ENCODE measurements around the gene CLDN6.

Gene CLDN6

GRCh38 chr16:3017794-3018506 lies at the start of gene CLDN6:
CLDN6 (minus strand) TSS chr16:3018183; CDS start chr16:3016021, 2,162 bp downstream.
- peak; percentile 48 for DNase-seq
- peaks cover 32% of the 10 kb centered on the region for H3K4me1 Mint-ChIP-seq
- CTCF ChIA-PET, result interaction anchor here (0.8 to 18.9 kb wide), 3 partner anchors 12 to 48 kb away, joined by 3 to 300 read pairs (median 43); partner anchors contain the start of gene CLDN9
- H3K9me3 Mint-ChIP-seq, result no peaks in the 10 kb centered on the region
- H3K27me3 Mint-ChIP-seq, result peaks cover 80% of the 10 kb centered on the region
- H3K27ac Mint-ChIP-seq, result no peak within 1 kb of the TSS
- H3K4me3 Mint-ChIP-seq, result no peak within 1 kb of the TSS
- H3K36me3 Mint-ChIP-seq, result peaks cover 4% of the 10 kb centered on the region

GRCh38 chr16:3066440-3066748 lies 48.4 kb upstream of the CLDN6 start:
- CTCF ChIA-PET, result interaction anchor here (1.2 to 7.0 kb wide), 3 partner anchors 35 to 64 kb away, joined by 3 to 67 read pairs (median 3); no protein-coding TSS in a partner anchor
- H3K27ac Mint-ChIP-seq, result peak overlapping the region; percentile 94
- no peaks in the 10 kb centered on the region for H3K27me3 Mint-ChIP-seq
- H3K4me3 Mint-ChIP-seq, result peak overlapping the region; percentile 95
- H3K4me1 Mint-ChIP-seq, result peaks cover 81% of the 10 kb centered on the region
- peaks cover 50% of the 10 kb centered on the region for H3K36me3 Mint-ChIP-seq
- no peak for DNase-seq
- H3K9me3 Mint-ChIP-seq, result no peaks in the 10 kb centered on the region

- CTCF ChIA-PET, result interaction anchor here (1.2 to 7.0 kb wide), 5 partner anchors 9 to 64 kb away, joined by 3 to 67 read pairs (median 7); partner anchors contain the start of gene ZSCAN10
- Mint-ChIP-seq H3K4me1 (peaks cover 79% of the 10 kb centered on the region), H3K4me3 (peak overlapping the region; percentile 95), H3K36me3 (peaks cover 49% of the 10 kb centered on the region), H3K27ac (peak overlapping the region; percentile 94), H3K27me3 (no peaks in the 10 kb centered on the region), H3K9me3 (no peaks in the 10 kb centered on the region)
- DNase-seq, result peak; percentile 47
These were observed 47.9 kb upstream of the CLDN6 start for GRCh38 chr16:3065742-3066439.

GRCh38 chr16:3065069-3065741 lies 47.2 kb upstream of the CLDN6 start, which contains the start of gene IL32:
IL32 (plus strand) TSS chr16:3065640; CDS start chr16:3065812, 172 bp downstream.
- CTCF ChIA-PET, result interaction anchor here (1.2 to 7.0 kb wide), 4 partner anchors 9 to 65 kb away, joined by 3 to 67 read pairs (median 9); partner anchors contain the start of gene ZSCAN10
- DNase-seq, result peak; percentile 81
- H3K9me3 Mint-ChIP-seq, result no peaks in the 10 kb centered on the region
- no peaks in the 10 kb centered on the region for H3K27me3 Mint-ChIP-seq
- H3K27ac Mint-ChIP-seq, result peak within 1 kb of the TSS; percentile 94
- H3K4me1 Mint-ChIP-seq, result peaks cover 78% of the 10 kb centered on the region
- peaks cover 46% of the 10 kb centered on the region for H3K36me3 Mint-ChIP-seq
- peak within 1 kb of the TSS; percentile 95 for H3K4me3 Mint-ChIP-seq

GRCh38 chr16:3063625-3064386 lies 45.8 kb upstream of the CLDN6 start:
- CTCF ChIA-PET, result interaction anchor here (0.9 to 7.0 kb wide), 7 partner anchors 11 to 102 kb away, joined by 3 to 67 read pairs (median 5); partner anchors contain the start of gene ZSCAN10
- peak overlapping the region; percentile 94 for H3K27ac Mint-ChIP-seq
- peaks cover 74% of the 10 kb centered on the region for H3K4me1 Mint-ChIP-seq

GRCh38 chr16:3062553-3062952 lies 44.6 kb upstream of the CLDN6 start:
- Mint-ChIP-seq H3K9me3 (no peaks in the 10 kb centered on the region), H3K36me3 (peaks cover 23% of the 10 kb centered on the region), H3K27ac (no peak overlapping the region), H3K4me3 (no peak overlapping the region), H3K4me1 (peaks cover 67% of the 10 kb centered on the region), H3K27me3 (no peaks in the 10 kb centered on the region)
- no peak for DNase-seq
- CTCF ChIA-PET, result interaction anchor here (0.8 to 7.0 kb wide), 4 partner anchors 36 to 103 kb away, joined by 3 to 67 read pairs (median 7); partner anchors contain the start of gene ZSCAN10

More at GRCh38 chr16:3063625-3064386, 45.8 kb upstream of the CLDN6 start:
- peaks cover 34% of the 10 kb centered on the region for H3K36me3 Mint-ChIP-seq
- no peak for DNase-seq
- H3K9me3 Mint-ChIP-seq, result no peaks in the 10 kb centered on the region
- H3K27me3 Mint-ChIP-seq, result no peaks in the 10 kb centered on the region
- H3K4me3 Mint-ChIP-seq, result peak overlapping the region; percentile 95

GRCh38 chr16:3060339-3061127 lies 42.5 kb upstream of the CLDN6 start:
- Mint-ChIP-seq H3K27ac (peak overlapping the region; percentile 91), H3K36me3 (peaks cover 19% of the 10 kb centered on the region), H3K4me3 (peak overlapping the region; percentile 96), H3K27me3 (no peaks in the 10 kb centered on the region), H3K4me1 (peaks cover 79% of the 10 kb centered on the region), H3K9me3 (no peaks in the 10 kb centered on the region)
- no peak for DNase-seq
- CTCF ChIA-PET, result interaction anchor here (1.0 to 7.0 kb wide), 12 partner anchors 16 to 107 kb away, joined by 3 to 131 read pairs (median 20); partner anchors contain the start of genes ZNF213 and ZSCAN10

- CTCF ChIA-PET, result interaction anchor here (0.7 to 6.5 kb wide), 13 partner anchors 9 to 108 kb away, joined by 3 to 131 read pairs (median 11); partner anchors contain the start of genes ZNF213 and ZSCAN10
- no peaks in the 10 kb centered on the region for H3K27me3 Mint-ChIP-seq
- H3K27ac Mint-ChIP-seq, result peak overlapping the region; percentile 91
- H3K36me3 Mint-ChIP-seq, result peaks cover 24% of the 10 kb centered on the region
- H3K4me1 Mint-ChIP-seq, result peaks cover 79% of the 10 kb centered on the region
- H3K9me3 Mint-ChIP-seq, result no peaks in the 10 kb centered on the region
- DNase-seq, result no peak
- peak overlapping the region; percentile 96 for H3K4me3 Mint-ChIP-seq
These were observed 41.8 kb upstream of the CLDN6 start for GRCh38 chr16:3059723-3060242.

GRCh38 chr16:3059041-3059722 lies 41.2 kb upstream of the CLDN6 start:
- no peaks in the 10 kb centered on the region for H3K9me3 Mint-ChIP-seq
- CTCF ChIA-PET, result interaction anchor here (0.7 to 6.5 kb wide), 17 partner anchors 9 to 110 kb away, joined by 3 to 131 read pairs (median 9); partner anchors contain the start of genes ZNF213 and ZSCAN10

GRCh38 chr16:3058139-3059030 lies 40.4 kb upstream of the CLDN6 start:
- Mint-ChIP-seq H3K4me1 (peaks cover 81% of the 10 kb centered on the region), H3K9me3 (no peaks in the 10 kb centered on the region), H3K36me3 (peaks cover 35% of the 10 kb centered on the region), H3K27me3 (no peaks in the 10 kb centered on the region), H3K27ac (peak overlapping the region; percentile 94), H3K4me3 (peak overlapping the region; percentile 96)
- CTCF ChIA-PET, result interaction anchor here (0.9 to 6.5 kb wide), 13 partner anchors 8 to 111 kb away, joined by 3 to 131 read pairs (median 11); partner anchors contain the start of genes ZNF213 and ZSCAN10
- peak; percentile 74 for DNase-seq

More at GRCh38 chr16:3059041-3059722, 41.2 kb upstream of the CLDN6 start:
- DNase-seq, result peak; percentile 89
- H3K4me3 Mint-ChIP-seq, result peak overlapping the region; percentile 96
- H3K27ac Mint-ChIP-seq, result peak overlapping the region; percentile 92
- H3K27me3 Mint-ChIP-seq, result no peaks in the 10 kb centered on the region
- H3K36me3 Mint-ChIP-seq, result peaks cover 28% of the 10 kb centered on the region
- H3K4me1 Mint-ChIP-seq, result peaks cover 79% of the 10 kb centered on the region

All from activated naive CD4-positive, alpha-beta T cell treated with anti-CD3 and anti-CD28 coated beads, Interleukin-2, amount 10 ng/mL, durations not matched to agents 7 days and 5 days (primary cell).